H1 (cell line): ENCODE measurements around the gene CYP2F1. TPM values are rescaled to one million over a fixed set of nuclear protein-coding genes. Genes with fewer than 3 reads are reported as not detected.

Experiments
- CTCF ChIA-PET: fragments of 300-600 bp; sonication (Branson Sonifier 250); formaldehyde crosslinking; loops from one replicate; lab custom pipeline; 2021; ENCODE audit not compliant: partially characterized antibody; lab: Charles Lee
- POLR2A ChIA-PET: fragments of 300-600 bp; sonication (Branson Sonifier 250); formaldehyde crosslinking; loops from one replicate; lab custom pipeline; 2021; ENCODE audit warnings: inconsistent platforms; ENCODE audit not compliant: partially characterized antibody; lab: Charles Lee
- DNase-seq, 2 experiments: peaks; one replicate each; pipeline versions ENCODE4 v3.0.0 to v3.0.0-alpha.2; 2010 to 2022; ENCODE audit warnings: low spot score in 2 of 2, low read depth in 1 of 2, mixed read lengths in 1 of 2
- FAIRE-seq: peaks from 2 replicates; lab custom pipeline; 2011; peaks lifted over from hg19 to GRCh38; lab: Jason Lieb, UNC
- H2AFZ ChIP-seq: 2 replicates; pipeline ENCODE4 v1.8.1; 2012; ENCODE audit warnings: low read length, inconsistent platforms
- H2AK5ac ChIP-seq: 2 replicates; pipeline ENCODE4 v1.6.1; 2013; ENCODE audit warnings: low read depth, low read length
- H2BK120ac ChIP-seq: replicated peaks from 2 replicates; pipeline ENCODE3; 2013; ENCODE audit warnings: low read depth, low read length, inconsistent platforms
- H2BK12ac ChIP-seq: 2 replicates; pipeline ENCODE4 v1.6.1; 2013; ENCODE audit warnings: low read depth, low read length
- H2BK15ac ChIP-seq: 2 replicates; pipeline ENCODE4 v1.6.1; 2013; ENCODE audit warnings: low read length
- H2BK20ac ChIP-seq: 2 replicates; pipeline ENCODE4 v1.6.1; 2013; ENCODE audit warnings: low read length
- H2BK5ac ChIP-seq: 2 replicates; pipeline ENCODE4 v1.6.1; 2013; ENCODE audit warnings: low read depth, low read length
- H3K14ac ChIP-seq: 2 replicates; pipeline ENCODE4 v1.6.1; 2013; ENCODE audit warnings: inconsistent platforms; ENCODE audit not compliant: insufficient read length
- H3K18ac ChIP-seq: 2 replicates; pipeline ENCODE4 v1.6.1; 2013; ENCODE audit warnings: low read length; ENCODE audit errors: extremely low read depth
- H3K23ac ChIP-seq: 2 replicates; pipeline ENCODE4 v1.6.1; 2013; ENCODE audit warnings: inconsistent platforms; ENCODE audit not compliant: insufficient read length
- H3K23me2 ChIP-seq: 2 replicates; pipeline ENCODE4 v1.6.1; 2013; ENCODE audit warnings: low read depth, low read length
- H3K27ac ChIP-seq: 2 replicates; pipeline ENCODE4 v1.6.1; 2011; ENCODE audit warnings: low read depth, low read length, inconsistent platforms
- H3K27me3 ChIP-seq, 4 experiments: replicated peaks in 1 of 4; 1 replicate in 1 of 4; 2 replicates in 3 of 4; pipeline versions ENCODE4 v1.6.1 to v1.8.1; 2011 to 2013; ENCODE audit warnings: low read length in 3 of 4, mild to moderate bottlenecking in 3 of 4, inconsistent platforms in 2 of 4, mixed read lengths in 2 of 4, moderate library complexity in 1 of 4; ENCODE audit not compliant: control insufficient read depth in 3 of 4, insufficient read depth in 3 of 4; ENCODE audit errors: extremely low read depth in 1 of 4
- H3K36me3 ChIP-seq, 4 experiments: 2 replicates each; pipeline versions ENCODE4 v1.6.1 to v1.8.1; 2011 to 2013; ENCODE audit warnings: mild to moderate bottlenecking in 4 of 4, low read length in 3 of 4, moderate library complexity in 2 of 4, control low read depth in 1 of 4, inconsistent platforms in 1 of 4; ENCODE audit not compliant: insufficient read depth in 4 of 4, control insufficient read depth in 2 of 4
- H3K4ac ChIP-seq: replicated peaks from 2 replicates; pipeline ENCODE3; 2013; ENCODE audit warnings: low read length, low read depth, mixed read lengths, inconsistent platforms; ENCODE audit not compliant: insufficient read length
- H3K4me1 ChIP-seq, 4 experiments: replicated peaks in 1 of 4; 1 replicate in 1 of 4; 2 replicates in 3 of 4; pipeline versions ENCODE4 v1.6.1 to v1.8.1; 2011 to 2013; ENCODE audit warnings: low read length in 3 of 4, inconsistent platforms in 2 of 4, mixed read lengths in 1 of 4; ENCODE audit not compliant: insufficient read depth in 4 of 4, control insufficient read depth in 3 of 4
- H3K4me2 ChIP-seq, 2 experiments: 2 replicates each; pipeline versions ENCODE4 v1.6.1 to v1.8.1; 2011 to 2013; ENCODE audit warnings: low read depth in 2 of 2, low read length in 2 of 2, control low read depth in 1 of 2, inconsistent platforms in 1 of 2, mild to moderate bottlenecking in 1 of 2; ENCODE audit not compliant: insufficient read depth in 1 of 2
- H3K4me3 ChIP-seq, 4 experiments: fragments of 200-600, 300-600 bp in 1 of 4; sonication (generic), shearing (Covaris generic), sonication (Bioruptor Twin) in 1 of 4; 2 replicates each; pipeline versions ENCODE4 v1.5.1 to v1.8.1; 2011 to 2016; ENCODE audit warnings: low read length in 4 of 4, low read depth in 3 of 4, control low read depth in 2 of 4, inconsistent platforms in 2 of 4, mild to moderate bottlenecking in 2 of 4, mixed read lengths in 1 of 4, moderate library complexity in 1 of 4; ENCODE audit not compliant: insufficient read depth in 2 of 4; ENCODE audit errors: extremely low read depth in 1 of 4
- H3K56ac ChIP-seq: replicated peaks from 2 replicates; pipeline ENCODE3; 2013; ENCODE audit warnings: low read depth, mild to moderate bottlenecking, mixed read lengths, low read length, inconsistent platforms; ENCODE audit not compliant: insufficient read length
- H3K79me1 ChIP-seq: 2 replicates; pipeline ENCODE4 v1.6.1; 2013; ENCODE audit warnings: low read depth, low read length, control low read depth
- H3K79me2 ChIP-seq, 2 experiments: 2 replicates each; pipeline versions ENCODE4 v1.6.1 to v1.8.1; 2012 to 2013; ENCODE audit warnings: low read length in 2 of 2, mild to moderate bottlenecking in 2 of 2, inconsistent platforms in 1 of 2; ENCODE audit not compliant: insufficient read depth in 2 of 2, control insufficient read depth in 1 of 2
- H3K9ac ChIP-seq, 4 experiments: replicated peaks in 1 of 4; 1 replicate in 1 of 4; 2 replicates in 3 of 4; pipeline versions ENCODE4 v1.6.1 to v1.8.1; 2011 to 2013; ENCODE audit warnings: low read depth in 3 of 4, low read length in 3 of 4, control low read depth in 2 of 4, mild to moderate bottlenecking in 2 of 4, moderate library complexity in 2 of 4, inconsistent platforms in 1 of 4; ENCODE audit errors: extremely low read depth in 1 of 4
- H3K9me3 ChIP-seq, 2 experiments: 2 replicates each; pipeline versions ENCODE4 v1.6.1 to v1.8.1; 2012 to 2013; ENCODE audit warnings: mild to moderate bottlenecking in 2 of 2, moderate library complexity in 2 of 2, control low read depth in 1 of 2, inconsistent platforms in 1 of 2, low read depth in 1 of 2, low read length in 1 of 2, mixed read lengths in 1 of 2; ENCODE audit not compliant: insufficient read depth in 2 of 2
- H4K20me1 ChIP-seq, 2 experiments: replicated peaks in 1 of 2; 2 replicates each; pipeline versions ENCODE3 to v1.8.1; 2011 to 2013; ENCODE audit warnings: inconsistent platforms in 2 of 2, low read length in 2 of 2, mild to moderate bottlenecking in 1 of 2; ENCODE audit not compliant: insufficient read depth in 2 of 2, control insufficient read depth in 1 of 2
- H4K5ac ChIP-seq: 2 replicates; pipeline ENCODE4 v1.6.1; 2013; ENCODE audit warnings: low read length, low read depth, mixed read lengths, inconsistent platforms; ENCODE audit not compliant: insufficient read length
- H4K8ac ChIP-seq: 2 replicates; pipeline ENCODE4 v1.8.0; 2013; ENCODE audit warnings: mild to moderate bottlenecking, moderate library complexity, low read length, inconsistent platforms; ENCODE audit not compliant: insufficient read depth; ENCODE audit errors: extremely low read depth
- H4K91ac ChIP-seq: replicated peaks from 2 replicates; pipeline ENCODE3; 2013; ENCODE audit warnings: low read length, mixed read lengths, inconsistent platforms; ENCODE audit not compliant: insufficient read length
- EZH2 ChIP-seq: fragments of 200-600 bp; sonication (generic); IDR thresholded peaks from 2 replicates; pipeline ENCODE4 v1.7.1; 2012; ENCODE audit warnings: low read depth, mild to moderate bottlenecking, moderate library complexity, low read length, inconsistent platforms; ENCODE audit not compliant: severe bottlenecking
- RAD21 ChIP-seq, 2 experiments: IDR thresholded peaks in 1 of 2; conservative IDR thresholded peaks in 1 of 2; 2 replicates each; pipeline ENCODE4 v1.6.1; 2011; ENCODE audit warnings: low read depth in 2 of 2, low read length in 2 of 2, improper control_type of control experiment in 1 of 2, inconsistent platforms in 1 of 2, mild to moderate bottlenecking in 1 of 2, moderate library complexity in 1 of 2
- WGBS, 2 experiments: shearing (Covaris generic) in 1 of 2; methylation state at CpG; one replicate each; pipeline versions ENCODE4 v1.1.6 to v1.1.7; 2013 to 2015; ENCODE audit warnings: low lambda C conversion rate in 2 of 2, mixed read lengths in 2 of 2, inconsistent platforms in 1 of 2, low coverage in 1 of 2, missing lambda C conversion rate in 1 of 2; ENCODE audit not compliant: insufficient replicate concordance in 2 of 2, insufficient coverage in 1 of 2, insufficient read length in 1 of 2; ENCODE audit errors: extremely low coverage in 1 of 2, missing lambda C conversion rate in 1 of 2; 5-methylcytosine and 5-hydroxymethylcytosine counted together
- polyA plus RNA-seq, 7 experiments: library from polyadenylated mRNA; depleted of rRNA in 3 of 7; stranded (reverse) in 5 of 7; unstranded in 2 of 7; fragments of >200 nt in 5 of 7; fragments of 200-250 nt in 2 of 7; gene quantifications; 1 replicate in 5 of 7; 2 replicates in 1 of 7; 4 replicates in 1 of 7; pipeline versions ENCODE4 v1.2.1 to v1.2.3, GENCODE V29; 2011 to 2013; ENCODE audit warnings: missing spikeins in 2 of 7, mixed read lengths in 2 of 7
- total RNA-seq: library from RNA; stranded (reverse); fragmentation: NEBNext Ultra II Directional; extraction: Animal tissue kit (Norgen Biotek cat#: 25700); gene quantifications from 2 replicates; pipeline ENCODE4 v1.2.1, GENCODE V29; 2021

CYP2F1 gene
- total and polyA plus RNA-seq, 2 of the 8 experiments (the other 6 are each of a cell fraction or from before 2014, with no cell fraction given) = 0.17 TPM; not detected in 1

DNA sequence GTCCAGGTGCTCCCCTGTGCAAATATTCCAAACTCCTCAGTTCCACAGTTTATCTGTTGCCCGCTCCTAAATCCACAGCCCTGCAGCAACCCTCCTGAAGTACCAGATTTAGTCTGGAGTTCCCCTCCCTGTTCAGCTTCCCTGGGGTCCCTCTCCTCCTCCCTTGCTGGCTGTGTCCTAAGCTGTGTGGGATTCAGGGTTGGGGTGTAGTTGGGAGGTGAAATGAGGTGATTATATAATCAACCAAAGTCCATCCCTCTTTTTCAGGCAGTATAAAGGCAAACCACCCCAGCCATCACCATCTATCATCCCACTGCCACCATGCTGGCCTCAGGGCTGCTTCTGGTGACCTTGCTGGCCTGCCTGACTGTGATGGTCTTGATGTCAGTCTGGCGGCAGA lies 26.1 kb upstream of the CYP2F1 start, which contains the start of gene CYP2A13:
Gene CYP2A13 (plus strand): TSS at position 301 of the 400 bp plus-strand sequence. CDS start 21 bp downstream, at position 322.
- Histone ChIP-seq H3K4ac (no peak within 1 kb of the TSS), H2BK20ac (no peak within 1 kb of the TSS), H3K4me3 (no peak within 1 kb of the TSS), H2BK120ac (no peak within 1 kb of the TSS), H3K23me2 (peaks cover 7% of the 10 kb centered on the region; the same call in 1 of the 2 replicates), H3K79me1 (no peaks in the 10 kb centered on the region), H3K79me2 (no peaks in the 10 kb centered on the region), H3K4me2 (peak within 1 kb of the TSS in 1 of 2 experiments; percentile 55; a peak in 2 of 4 replicates), H3K27me3 (peaks cover 6 to 31% (median 24%) of the 10 kb centered on the region in 4 experiments; a peak in 6 of 7 replicates), H4K91ac (no peak within 1 kb of the TSS), H2BK15ac (no peak within 1 kb of the TSS), H3K9ac (no peak within 1 kb of the TSS), H3K23ac (no peak within 1 kb of the TSS), H3K36me3 (no peaks in the 10 kb centered on the region), H3K56ac (no peak within 1 kb of the TSS), H2AK5ac (no peak within 1 kb of the TSS), H3K14ac (no peak within 1 kb of the TSS), H3K18ac (no peak within 1 kb of the TSS), H2BK5ac (no peak within 1 kb of the TSS), H3K9me3 (no peaks in the 10 kb centered on the region), H4K5ac (no peak within 1 kb of the TSS), H3K4me1 (peaks cover 0 to 5% (median 0%) of the 10 kb centered on the region in 4 experiments; a peak in 1 of 7 replicates), H2BK12ac (no peak within 1 kb of the TSS), H3K27ac (no peak within 1 kb of the TSS), H4K8ac (no peak within 1 kb of the TSS), H4K20me1 (no peaks in the 10 kb centered on the region), H2AFZ (no peak within 1 kb of the TSS; the same call in 1 of the 2 replicates)
- ChIA-PET CTCF (interaction anchor here (1.2 kb wide), 1 partner anchor 39 kb away, joined by 4 read pairs; no protein-coding TSS in a partner anchor), POLR2A (no interaction called here)
- DNase-seq (no peak), FAIRE-seq (no peak)
- 100% methylated on average over 2 of the region's 2 CpGs; no CpG with 5 or more reads in 1 of the 2 experiments for WGBS, 2 experiments
- no peak for TF ChIP-seq EZH2
- no peak for TF ChIP-seq RAD21 (IDR thresholded peaks at IDR 0.05 in 1 of 2, conservative IDR thresholded peaks at IDR 0.05 in 1 of 2; ENCODE audit: low read depth in 2 of 2, low read length in 2 of 2)
